Spleen (tissue), 11 donors: ENCODE measurements around the gene CNIH3. TPM values are rescaled to one million over a fixed set of nuclear protein-coding genes. Genes with fewer than 3 reads are reported as not detected.

Experiments used
- DNase-seq: peaks from one replicate; pipeline ENCODE4 v3.0.0-alpha.2; 2020
- H3K27ac ChIP-seq, 8 donors: fragments of 200-600 bp; sonication (generic) in 7 of 8; 1 replicate in 4 of 8; 2 replicates in 4 of 8; pipeline versions ENCODE4 v1.5.0 to v1.8.0; 2016 to 2021; ENCODE audit warnings: inconsistent platforms in 4 of 8, mild to moderate bottlenecking in 4 of 8, moderate library complexity in 1 of 8
- H3K27me3 ChIP-seq, 7 donors: fragments of 200-600 bp; sonication (generic) in 6 of 7; replicated peaks in 1 of 7; 1 replicate in 4 of 7; 2 replicates in 3 of 7; pipeline versions ENCODE4 v1.5.0 to v1.8.0; 2016 to 2021; ENCODE audit warnings: inconsistent platforms in 3 of 7, mild to moderate bottlenecking in 1 of 7
- H3K36me3 ChIP-seq, 6 donors: fragments of 200-600 bp; sonication (generic) in 5 of 6; 1 replicate in 4 of 6; 2 replicates in 2 of 6; pipeline versions ENCODE4 v1.5.0 to v1.8.0; 2016 to 2021; ENCODE audit warnings: inconsistent platforms in 2 of 6
- H3K4me1 ChIP-seq, 6 donors: fragments of 200-600 bp; sonication (generic) in 5 of 6; 1 replicate in 3 of 6; 2 replicates in 3 of 6; pipeline versions ENCODE4 v1.5.0 to v1.8.0; 2016 to 2021; ENCODE audit warnings: inconsistent platforms in 3 of 6
- H3K4me3 ChIP-seq, 8 donors: fragments of 200-600 bp; sonication (generic) in 7 of 8; 1 replicate in 4 of 8; 2 replicates in 4 of 8; pipeline versions ENCODE4 v1.5.0 to v1.8.0; 2016 to 2021; ENCODE audit warnings: inconsistent platforms in 4 of 8, mild to moderate bottlenecking in 4 of 8, moderate library complexity in 2 of 8
- H3K9me3 ChIP-seq, 8 donors: fragments of 200-600 bp; sonication (generic) in 7 of 8; 1 replicate in 4 of 8; 2 replicates in 4 of 8; pipeline versions ENCODE4 v1.5.0 to v1.8.0; 2016 to 2021; ENCODE audit warnings: inconsistent platforms in 4 of 8
- CTCF ChIP-seq, 11 experiments: fragments of 200-600 bp in 7 of 11; fragments of 450-650 bp in 4 of 11; sonication (generic) in 4 of 11; IDR thresholded peaks in 8 of 11; conservative IDR thresholded peaks in 3 of 11; 1 replicate in 7 of 11; 2 replicates in 4 of 11; pipeline versions ENCODE4 v1.4.0 to v1.8.0; 2016 to 2021; ENCODE audit warnings: antibody characterized with exemption in 11 of 11, inconsistent platforms in 4 of 11, mild to moderate bottlenecking in 1 of 11
- POLR2A ChIP-seq, 3 donors: fragments of 450-650 bp; IDR thresholded peaks; one replicate each; pipeline ENCODE4 v1.5.1; 2017; ENCODE audit warnings: antibody characterized with exemption in 3 of 3, mild to moderate bottlenecking in 1 of 3
- POLR2AphosphoS5 ChIP-seq, 3 donors: sonication (generic); formaldehyde crosslinking; IDR thresholded peaks; one replicate each; pipeline ENCODE4 v1.5.1; 2017; ENCODE audit warnings: antibody characterized with exemption in 3 of 3
- WGBS, 5 donors: extraction: QIAGEN DNeasy Blood & Tissue Kit in 3 of 5; methylation state at CpG; one replicate each; pipeline versions ENCODE4 v1.1.5 to v1.1.7; 2013 to 2018; 5-methylcytosine and 5-hydroxymethylcytosine counted together
- intact Hi-C: fragments of 100-400 bp; cut with DNase I; formaldehyde crosslinking; loops from one replicate; pipeline ENCODE4 v1.15.0; 2023; ENCODE audit warnings: low total_unique reads
- polyA plus RNA-seq, 3 donors: library from polyadenylated mRNA; stranded (reverse); fragments of 200-250 nt; gene quantifications; one replicate each; pipeline ENCODE4 v1.2.1, GENCODE V29; 2013
- total RNA-seq, 7 donors: library from RNA; depleted of rRNA in 3 of 7; stranded (reverse); fragments of >200 nt in 3 of 7; fragmentation: NEBNext Ultra II Directional in 4 of 7; extraction: Animal tissue kit (Norgen Biotek cat#: 25700) in 4 of 7; gene quantifications; one replicate each; pipeline versions ENCODE4 v1.1.0 to v1.2.1, GENCODE V29; 2016 to 2021
- donor health status: healthy with polysubstance abuse.
- donor health status: DM: no; HTN: no; CAD: no; lungs with moderate emphysema.
- donor health status: DM: no; HTN: no; CAD: no.
- donor health status: Bipolar disorder and iron deficiency.
- donor health status: healthy.
- donor health status: DM: no; HTN: no; CAD: no.
- donor health status: DM: yes; HTN: yes; CAD: no.

The CNIH3 gene
- total and polyA plus RNA-seq, 10 donors = 0.68 to 4.1 (median 2.0) TPM

GRCh38 chr1:224724566-224724965, 108.4 kb downstream of the CNIH3 start:
- intact Hi-C loops = no loop called here
- no peaks in the 10 kb centered on the region for H3K4me1 ChIP-seq
- TF ChIP-seq POLR2AphosphoS5 (IDR thresholded peaks at IDR 0.05) (no peak), POLR2A (IDR thresholded peaks at IDR 0.05) (no peak), CTCF (IDR thresholded peaks at IDR 0.05 in 8 of 11, conservative IDR thresholded peaks at IDR 0.05 in 3 of 11) (no peak)
- no peak for DNase-seq
- no peaks in the 10 kb centered on the region for H3K36me3 ChIP-seq
- H3K27ac ChIP-seq = no peak overlapping the region
- H3K27me3 ChIP-seq = peaks cover 0 to 12% (median 0%) of the 10 kb centered on the region in 7 donors
- 83 to 96% (median 93%) methylated on average over 2 of the region's 2 CpGs for WGBS, 5 donors
- no peaks in the 10 kb centered on the region for H3K9me3 ChIP-seq
- H3K4me3 ChIP-seq = no peak overlapping the region

- H3K4me3 ChIP-seq = no peak overlapping the region
- no peaks in the 10 kb centered on the region for H3K27me3 ChIP-seq
- no peak for DNase-seq
- no peak overlapping the region for H3K27ac ChIP-seq
- intact Hi-C loops = no loop called here
- H3K4me1 ChIP-seq = no peaks in the 10 kb centered on the region
- 70 to 83% (median 79%) methylated on average over 10 of the region's 10 CpGs for WGBS, 5 donors
- H3K36me3 ChIP-seq = no peaks in the 10 kb centered on the region
- H3K9me3 ChIP-seq = no peaks in the 10 kb centered on the region
- TF ChIP-seq CTCF (IDR thresholded peaks at IDR 0.05 in 8 of 11, conservative IDR thresholded peaks at IDR 0.05 in 3 of 11) (no peak), POLR2AphosphoS5 (IDR thresholded peaks at IDR 0.05) (peak in 1 of 3 donors; percentile 19)
Measured at GRCh38 chr1:224726441-224727182, 110.5 kb downstream of the CNIH3 start.

GRCh38 chr1:224727351-224728289, 111.5 kb downstream of the CNIH3 start:
- H3K4me3 ChIP-seq = no peak overlapping the region
- TF ChIP-seq POLR2A (IDR thresholded peaks at IDR 0.05) = no peak
- TF ChIP-seq CTCF (IDR thresholded peaks at IDR 0.05 in 8 of 11, conservative IDR thresholded peaks at IDR 0.05 in 3 of 11) = no peak
- no peak for TF ChIP-seq POLR2AphosphoS5 (IDR thresholded peaks at IDR 0.05)
- DNase-seq = no peak
- no peak overlapping the region for H3K27ac ChIP-seq
- no peaks in the 10 kb centered on the region for H3K36me3 ChIP-seq
- H3K9me3 ChIP-seq = no peaks in the 10 kb centered on the region
- WGBS, 5 donors = 72 to 85% (median 76%) methylated on average over 6 of the region's 6 CpGs
- no peaks in the 10 kb centered on the region for H3K4me1 ChIP-seq
- H3K27me3 ChIP-seq = no peaks in the 10 kb centered on the region
- intact Hi-C loops = no loop called here

- WGBS, 5 donors = 77 to 88% (median 80%) methylated on average over 1 of the region's 1 CpG
- TF ChIP-seq POLR2AphosphoS5 (IDR thresholded peaks at IDR 0.05) = no peak
- TF ChIP-seq CTCF (IDR thresholded peaks at IDR 0.05 in 8 of 11, conservative IDR thresholded peaks at IDR 0.05 in 3 of 11) = no peak
- no peak for TF ChIP-seq POLR2A (IDR thresholded peaks at IDR 0.05)
- Histone ChIP-seq H3K9me3 (no peaks in the 10 kb centered on the region), H3K27me3 (no peaks in the 10 kb centered on the region), H3K27ac (no peak overlapping the region), H3K4me3 (no peak overlapping the region), H3K4me1 (peaks cover 0 to 8% (median 0%) of the 10 kb centered on the region in 6 donors), H3K36me3 (no peaks in the 10 kb centered on the region)
- DNase-seq = no peak
- intact Hi-C loops = no loop called here
Measured at GRCh38 chr1:224730540-224730939, 114.4 kb downstream of the CNIH3 start.
